CD4-positive, alpha-beta T cell treated with Interleukin-6 at 100 ng/mL for 8 hours (primary cell): ENCODE data around the gene MEGF10.

ENCODE experiments used
- DNase-seq: peaks from one replicate; pipeline ENCODE4 v3.0.0-alpha.2; 2020; ENCODE audit warnings: mixed read lengths, low spot score

Gene MEGF10

GRCh38 chr5:127440831-127441230, 150.2 kb downstream of the MEGF10 start:
- DNase-seq: no peak

GRCh38 chr5:127441799-127442484, 151.3 kb downstream of the MEGF10 start:
- no peak for DNase-seq

GRCh38 chr5:127444171-127444570, 153.6 kb downstream of the MEGF10 start:
- no peak for DNase-seq

GRCh38 chr5:127445328-127445727, 154.7 kb downstream of the MEGF10 start:
- DNase-seq: no peak

- DNase-seq: no peak
Measured at GRCh38 chr5:127446626-127447025, 156.0 kb downstream of the MEGF10 start.

- DNase-seq: no peak
Measured at GRCh38 chr5:127447827-127448226, 157.2 kb downstream of the MEGF10 start.

GRCh38 chr5:127450046-127450445, 159.4 kb downstream of the MEGF10 start:
- no peak for DNase-seq

- DNase-seq: no peak
Measured at GRCh38 chr5:127451096-127451495, 160.5 kb downstream of the MEGF10 start.

GRCh38 chr5:127452626-127453025, 162.0 kb downstream of the MEGF10 start:
- no peak for DNase-seq

GRCh38 chr5:127471211-127471610, 180.6 kb downstream of the MEGF10 start:
- DNase-seq: no peak

- DNase-seq: no peak
Measured at GRCh38 chr5:127472700-127473099, 182.1 kb downstream of the MEGF10 start.

GRCh38 chr5:127486471-127486870, 195.9 kb downstream of the MEGF10 start:
- no peak for DNase-seq

- DNase-seq: peak; percentile 8
Measured at GRCh38 chr5:127492854-127493738, 202.5 kb downstream of the MEGF10 start.

GRCh38 chr5:127498548-127498947, 208.0 kb downstream of the MEGF10 start:
- DNase-seq: no peak

GRCh38 chr5:127505905-127506304, 215.3 kb downstream of the MEGF10 start:
- no peak for DNase-seq

GRCh38 chr5:127506616-127507015, 216.0 kb downstream of the MEGF10 start:
- DNase-seq: no peak

GRCh38 chr5:127508644-127509373, 218.2 kb downstream of the MEGF10 start:
- DNase-seq: no peak
